Measurements from ENCODE around the gene INPP5E. TPM values are rescaled to one million over a fixed set of nuclear protein-coding genes. Genes with fewer than 3 reads are reported as not detected.
A peak's percentile ranks its signal among the peaks of the same experiment; 100 is the strongest.

INPP5E gene
- 5.2 and 5.8 TPM in 2 replicates for polyA plus RNA-seq (2011; rRNA removed)
- 12.2 and 16.8 TPM in 2 replicates for polyA plus RNA-seq (2012; cell fraction: cytosol; rRNA removed)
- polyA plus RNA-seq (2012; cell fraction: nucleus; rRNA removed), result 50.3 and 55.0 TPM in 2 replicates
- 9.8 to 12.4 TPM (median 11.2 TPM) in 3 replicates for polyA plus RNA-seq (2017; fragmentation: RNase III; extraction: RNeasy Plus Mini Kit Qiagen cat#74134 plus additional on column Dnase treatment)
- polyA minus RNA-seq (2011; rRNA and poly(A)+ RNA removed), result 4.5 TPM in 2 replicates

GRCh38 chr9:136439481-136440408 is at the start of gene INPP5E:
INPP5E (minus strand) TSS chr9:136439845; CDS start chr9:136439419, 426 bp downstream.
- H3K4me3 ChIP-seq, result peak within 1 kb of the TSS; percentile 86
- H3K27ac ChIP-seq, result peak within 1 kb of the TSS; percentile 91 to 99
- 38% methylated on average over 18 of the region's 90 CpGs for WGBS (ENCODE audit: missing lambda C conversion rate)
- POLR2A ChIA-PET, result interaction anchor here (0.6 kb wide), 1 partner anchor 346 kb away, joined by 3 read pairs; no protein-coding TSS in a partner anchor
- DNase-seq (ENCODE audit: low read depth in 1 of 2, low spot score in 1 of 2) (peak; percentile 79 to 81), ATAC-seq (peak; percentile 82), FAIRE-seq (no peak)
- H3K9me3 ChIP-seq, result no peaks in the 10 kb centered on the region
- H3K4me1 ChIP-seq, result peaks cover 17% of the 10 kb centered on the region
- CTCF ChIA-PET, result interaction anchor here (0.6 to 4.2 kb wide), 24 partner anchors 10 to 259 kb away, joined by 3 to 30 read pairs (median 4); no protein-coding TSS in a partner anchor
- H3K4me2 ChIP-seq, result peak within 1 kb of the TSS; percentile 76
- TF ChIP-seq BCL3 (IDR thresholded peaks at IDR 0.05) (peak; percentile 87; the same call in 2 of the 3 replicates), HES2 (IDR thresholded peaks at IDR 0.05) (no peak), PBX3 (IDR thresholded peaks at IDR 0.05) (0 out of 2 replicates have a peak, but pooled peaks have one; percentile 16), NFE2L2 (conservative IDR thresholded peaks at IDR 0.05; ENCODE audit: low read length) (no peak), BHLHE40 (IDR thresholded peaks at IDR 0.05; ENCODE audit: low read depth, low read length) (no peak), EP300 (IDR thresholded peaks at IDR 0.05) (no peak), TFCP2L1 (CRISPR knock-in tag; IDR thresholded peaks at IDR 0.05) (no peak), POLR2A (IDR thresholded peaks at IDR 0.05; ENCODE audit: low read length) (peak; percentile 59), MAFK (IDR thresholded peaks at IDR 0.05; ENCODE audit: partially characterized antibody) (no peak), HDAC2 (IDR thresholded peaks at IDR 0.05) (no peak), REST (IDR thresholded peaks at IDR 0.05) (no peak), SREBF2 (IDR thresholded peaks at IDR 0.05) (no peak), ATOH8 (CRISPR knock-in tag; IDR thresholded peaks at IDR 0.05; ENCODE audit: low read depth) (no peak), ESRRA (IDR thresholded peaks at IDR 0.05; ENCODE audit: borderline replicate concordance, low read length) (no peak), E2F6 (IDR thresholded peaks at IDR 0.05; ENCODE audit: borderline replicate concordance, low read depth) (no peak), HMGXB4 (CRISPR knock-in tag; IDR thresholded peaks at IDR 0.05; ENCODE audit: borderline replicate concordance) (no peak), FOSB (CRISPR knock-in tag; IDR thresholded peaks at IDR 0.05) (no peak), MAZ (IDR thresholded peaks at IDR 0.05; ENCODE audit: borderline replicate concordance, low read depth, low read length) (no peak), FOSL2 (IDR thresholded peaks at IDR 0.05) (no peak), FOSL2 (CRISPR knock-in tag; IDR thresholded peaks at IDR 0.05) (no peak), PHF8 (IDR thresholded peaks at IDR 0.05; ENCODE audit: borderline replicate concordance, low read depth) (peak; percentile 57; the same call in 1 of the 2 replicates), CHD4 (IDR thresholded peaks at IDR 0.05; ENCODE audit: borderline replicate concordance) (no peak), POLR2AphosphoS2 (conservative IDR thresholded peaks at IDR 0.05; ENCODE audit: low read length) (no peak), CHD2 (IDR thresholded peaks at IDR 0.05; ENCODE audit: low read length, partially characterized antibody) (no peak), MAX (IDR thresholded peaks at IDR 0.05) (no peak; the same call in 1 of the 2 replicates), ZSCAN20 (CRISPR knock-in tag; IDR thresholded peaks at IDR 0.05) (no peak), JUN (IDR thresholded peaks at IDR 0.05) (peak; percentile 60 to 97; a peak in 3 of 5 replicates)
